IMR-90 (cell line): ENCODE measurements around the gene SLC8A1. TPM values are rescaled to one million over a fixed set of nuclear protein-coding genes. Genes with fewer than 3 reads are reported as not detected.

Source experiments
- ATAC-seq: fragments of 200-7000 bp; cut with Tn5 transposase; 2 replicates; pipeline ENCODE4 v1.9.1; 2020; ENCODE audit warnings: low read depth, mild to moderate bottlenecking, moderate library complexity
- BruUV-seq: library from RNA; stranded (reverse); fragments of 400-500 nt; replicated peaks from 2 replicates; lab custom pipeline; 2021; lab: Mats Ljungman, UMichigan
- CTCF ChIA-PET: fragments of 300-600 bp; formaldehyde crosslinking; extraction: SDS; loops from one replicate; lab custom pipeline; 2021; ENCODE audit warnings: antibody characterized with exemption; lab: Yijun Ruan, JAX
- POLR2A ChIA-PET: fragments of 300-600 bp; sonication (Branson Sonifier 250); formaldehyde crosslinking; loops from one replicate; lab custom pipeline; 2022; ENCODE audit warnings: antibody characterized with exemption; ENCODE audit not compliant: unreplicated experiment; lab: Charles Lee
- DNase-seq: peaks from one replicate; pipeline ENCODE4 v3.0.0; 2013
- H2AFZ ChIP-seq: replicated peaks from 2 replicates; pipeline ENCODE3; 2013; ENCODE audit warnings: low read length, mild to moderate bottlenecking; ENCODE audit not compliant: poor library complexity
- H2AK5ac ChIP-seq: 2 replicates; pipeline ENCODE4 v1.6.1; 2013; ENCODE audit warnings: low read depth, low read length, inconsistent platforms
- H2AK9ac ChIP-seq: replicated peaks from 2 replicates; pipeline ENCODE3; 2013; ENCODE audit warnings: mild to moderate bottlenecking, low read depth, low read length, moderate library complexity; ENCODE audit not compliant: poor library complexity
- H2BK120ac ChIP-seq: 2 replicates; pipeline ENCODE4 v1.6.1; 2013; ENCODE audit warnings: low read depth, low read length, inconsistent platforms
- H2BK15ac ChIP-seq: 3 replicates; pipeline ENCODE4 v1.6.1; 2013; ENCODE audit warnings: low read depth, low read length, inconsistent platforms
- H2BK20ac ChIP-seq: 2 replicates; pipeline ENCODE4 v1.6.1; 2013; ENCODE audit warnings: low read depth, mild to moderate bottlenecking, inconsistent platforms, low read length, moderate library complexity
- H2BK5ac ChIP-seq: 2 replicates; pipeline ENCODE4 v1.6.1; 2013; ENCODE audit warnings: mild to moderate bottlenecking, low read depth, low read length, inconsistent platforms; ENCODE audit not compliant: poor library complexity, severe bottlenecking
- H3K14ac ChIP-seq: replicated peaks from 2 replicates; pipeline ENCODE4 v1.6.1; 2013; ENCODE audit warnings: low read depth, low read length, inconsistent platforms
- H3K18ac ChIP-seq: 2 replicates; pipeline ENCODE4 v1.6.1; 2013; ENCODE audit warnings: low read depth, low read length, control low read depth
- H3K23ac ChIP-seq: 2 replicates; pipeline ENCODE4 v1.6.1; 2013; ENCODE audit warnings: low read depth, low read length, inconsistent platforms
- H3K27ac ChIP-seq: 2 replicates; pipeline ENCODE4 v1.5.1; 2013; ENCODE audit warnings: mild to moderate bottlenecking, control low read depth, low read length; ENCODE audit not compliant: insufficient read depth
- H3K27me3 ChIP-seq: 2 replicates; pipeline ENCODE4 v1.6.1; 2013; ENCODE audit warnings: low read length; ENCODE audit not compliant: control insufficient read depth, insufficient read depth
- H3K36me3 ChIP-seq: 2 replicates; pipeline ENCODE4 v1.6.1; 2013; ENCODE audit warnings: low read length, mixed read lengths; ENCODE audit not compliant: control insufficient read depth, insufficient read depth
- H3K4ac ChIP-seq: 2 replicates; pipeline ENCODE4 v1.6.1; 2013; ENCODE audit warnings: low read depth, low read length, inconsistent platforms
- H3K4me1 ChIP-seq: 2 replicates; pipeline ENCODE4 v1.6.1; 2013; ENCODE audit warnings: low read length, mixed read lengths; ENCODE audit not compliant: control insufficient read depth, insufficient read depth
- H3K4me2 ChIP-seq: 2 replicates; pipeline ENCODE4 v1.6.1; 2013; ENCODE audit warnings: low read depth, mild to moderate bottlenecking, control low read depth, low read length, moderate library complexity
- H3K4me3 ChIP-seq: 2 replicates; pipeline ENCODE4 v1.5.1; 2013; ENCODE audit warnings: low read depth, mild to moderate bottlenecking, control low read depth, low read length, moderate library complexity; ENCODE audit not compliant: insufficient read depth
- H3K56ac ChIP-seq: 2 replicates; pipeline ENCODE4 v1.6.1; 2013; ENCODE audit warnings: low read length, inconsistent platforms; ENCODE audit not compliant: insufficient read depth; ENCODE audit errors: extremely low read depth
- H3K79me1 ChIP-seq, 2 experiments: 2 replicates each; pipeline ENCODE4 v1.6.1; 2013; ENCODE audit warnings: low read length in 2 of 2, inconsistent platforms in 1 of 2, low read depth in 1 of 2
- H3K9ac ChIP-seq: 2 replicates; pipeline ENCODE4 v1.6.1; 2013; ENCODE audit warnings: low read depth, low read length, control low read depth
- H3K9me1 ChIP-seq: 2 replicates; pipeline ENCODE4 v1.6.1; 2013; ENCODE audit warnings: low read length, inconsistent platforms; ENCODE audit not compliant: insufficient read depth
- H3K9me3 ChIP-seq: 2 replicates; pipeline ENCODE4 v1.6.1; 2013; ENCODE audit warnings: low read length; ENCODE audit not compliant: control insufficient read depth, insufficient read depth
- H4K20me1 ChIP-seq: 2 replicates; pipeline ENCODE4 v1.6.1; 2013; ENCODE audit warnings: low read length, inconsistent platforms; ENCODE audit not compliant: insufficient read depth
- H4K5ac ChIP-seq: 2 replicates; pipeline ENCODE4 v1.6.1; 2013; ENCODE audit warnings: mild to moderate bottlenecking, low read depth, low read length, control low read depth
- H4K8ac ChIP-seq, 2 experiments: 2 replicates each; pipeline ENCODE4 v1.6.1; 2013; ENCODE audit warnings: low read depth in 2 of 2, low read length in 2 of 2, control low read depth in 1 of 2, inconsistent platforms in 1 of 2
- H4K91ac ChIP-seq: 2 replicates; pipeline ENCODE4 v1.6.1; 2013; ENCODE audit warnings: low read depth, low read length, inconsistent platforms; ENCODE audit not compliant: insufficient read depth
- BHLHE40 ChIP-seq: fragments of 150-350 bp; IDR thresholded peaks from 2 replicates; pipeline ENCODE4 v1.6.1; 2016; ENCODE audit warnings: mild to moderate bottlenecking, low read depth, low read length
- CEBPB ChIP-seq: IDR thresholded peaks from 2 replicates; pipeline ENCODE4 v1.6.1; 2012; ENCODE audit warnings: low read depth, low read length, improper control_type of control experiment
- CHD1 ChIP-seq: IDR thresholded peaks from 2 replicates; pipeline ENCODE4 v1.6.1; 2012; ENCODE audit warnings: low read depth, low read length, improper control_type of control experiment
- CTCF ChIP-seq: conservative IDR thresholded peaks from 2 replicates; pipeline ENCODE4 v1.5.1; 2012; ENCODE audit warnings: mild to moderate bottlenecking, low read depth, low read length, improper control_type of control experiment
- ELK1 ChIP-seq: fragments of 150-350 bp; IDR thresholded peaks from 2 replicates; pipeline ENCODE4 v1.6.1; 2016; ENCODE audit warnings: low read depth, mild to moderate bottlenecking, low read length, moderate library complexity, borderline replicate concordance
- FOS ChIP-seq: fragments of 150-350 bp; IDR thresholded peaks from 2 replicates; pipeline ENCODE4 v1.6.1; 2016; ENCODE audit warnings: low read depth, low read length
- MAZ ChIP-seq: IDR thresholded peaks from 2 replicates; pipeline ENCODE4 v1.6.1; 2012; ENCODE audit warnings: low read depth, mild to moderate bottlenecking, low read length, improper control_type of control experiment, moderate library complexity, borderline replicate concordance
- MXI1 ChIP-seq: IDR thresholded peaks from 2 replicates; pipeline ENCODE4 v1.6.1; 2012; ENCODE audit warnings: low read depth, mild to moderate bottlenecking, low read length, moderate library complexity, borderline replicate concordance
- NFE2L2 ChIP-seq: fragments of 150-350 bp; IDR thresholded peaks from 2 replicates; pipeline ENCODE4 v1.6.1; 2016; ENCODE audit warnings: low read depth, mild to moderate bottlenecking, low read length
- POLR2A ChIP-seq: IDR thresholded peaks from 2 replicates; pipeline ENCODE4 v1.6.1; 2012; ENCODE audit warnings: mild to moderate bottlenecking, low read depth, low read length
- RAD21 ChIP-seq: IDR thresholded peaks from 2 replicates; pipeline ENCODE4 v1.6.1; 2012; ENCODE audit warnings: low read length, improper control_type of control experiment
- RCOR1 ChIP-seq: IDR thresholded peaks from 2 replicates; pipeline ENCODE4 v1.6.1; 2012; ENCODE audit warnings: mild to moderate bottlenecking, low read length, improper control_type of control experiment; ENCODE audit not compliant: insufficient replicate concordance
- RFX5 ChIP-seq: IDR thresholded peaks from 2 replicates; pipeline ENCODE4 v1.8.0; 2012; ENCODE audit warnings: low read depth, mild to moderate bottlenecking, low read length, moderate library complexity
- SMC3 ChIP-seq: fragments of 150-350 bp; IDR thresholded peaks from 2 replicates; pipeline ENCODE4 v1.6.1; 2016; ENCODE audit warnings: low read depth, mild to moderate bottlenecking, antibody characterized with exemption, low read length, moderate library complexity
- USF2 ChIP-seq: fragments of 150-350 bp; IDR thresholded peaks from 2 replicates; pipeline ENCODE4 v1.6.1; 2017; ENCODE audit warnings: mild to moderate bottlenecking, antibody characterized with exemption, low read length, low read depth
- WGBS, 2 experiments: methylation state at CpG; one replicate each; pipeline versions ENCODE4 v1.1.5 to v1.1.7; 2013; ENCODE audit warnings: missing lambda C conversion rate in 2 of 2; ENCODE audit not compliant: insufficient read length in 1 of 2; ENCODE audit errors: extremely low coverage in 2 of 2; 5-methylcytosine and 5-hydroxymethylcytosine counted together
- dilution Hi-C: fragments of 300-500 bp; cut with HindIII; formaldehyde crosslinking; loops from one replicate; pipeline ENCODE4 v1.14.3; 2018; ENCODE audit warnings: low sequenced_read_pairs; ENCODE audit not compliant: unreplicated experiment
- in situ Hi-C: fragments of 300-500 bp; cut with MboI; formaldehyde crosslinking; loops from 3 replicates; pipeline ENCODE4 v1.14.3; 2019; ENCODE audit warnings: low sequenced_read_pairs, inconsistent platforms, mixed read lengths
- intact Hi-C: fragments of 100-400 bp; cut with micrococcal nuclease; formaldehyde crosslinking; loops from 2 replicates; pipeline ENCODE4 v1.10.0; 2022
- polyA plus RNA-seq, 3 experiments: library from polyadenylated mRNA; depleted of rRNA; stranded (reverse); fragments of >200 nt; gene quantifications; 2 replicates each; pipeline ENCODE4 v1.2.3, GENCODE V29; 2012; ENCODE audit warnings: low replicate concordance in 1 of 3
- total RNA-seq: library from RNA; depleted of rRNA; stranded (reverse); fragments of >200 nt; gene quantifications from 2 replicates; pipeline ENCODE4 v1.2.3, GENCODE V29; 2012

The SLC8A1 gene
- total and polyA plus RNA-seq, 2 of the 4 experiments (the other 2 are of a cell fraction) = 7.7 to 57.0 TPM

- ChIA-PET POLR2A (no interaction called here), CTCF (no interaction called here)
- H3K23ac ChIP-seq = no peak overlapping the region
- no peak for DNase-seq
- intact Hi-C loops = no loop called here
- H2AK5ac ChIP-seq = no peak overlapping the region
- no peak overlapping the region for H2BK20ac ChIP-seq
- no peak overlapping the region for H3K4me2 ChIP-seq
- H3K27ac ChIP-seq = no peak overlapping the region
- no peak overlapping the region for H2BK15ac ChIP-seq
- no peak overlapping the region for H2AK9ac ChIP-seq
- H3K27me3 ChIP-seq = no peaks in the 10 kb centered on the region
- no peak overlapping the region for H2AFZ ChIP-seq
- H2BK120ac ChIP-seq = no peak overlapping the region
- no peaks in the 10 kb centered on the region for H3K4me1 ChIP-seq
- no peaks in the 10 kb centered on the region for H3K36me3 ChIP-seq
- no peak overlapping the region for H3K4ac ChIP-seq
- H3K14ac ChIP-seq = no peak overlapping the region
- dilution Hi-C loops = no loop called here
- H3K9me1 ChIP-seq = no peaks in the 10 kb centered on the region
- H4K20me1 ChIP-seq = no peaks in the 10 kb centered on the region
- H3K56ac ChIP-seq = no peak overlapping the region
- no peak overlapping the region for H4K91ac ChIP-seq
- no peaks in the 10 kb centered on the region for H3K79me1 ChIP-seq
- H3K18ac ChIP-seq = no peak overlapping the region
- H2BK5ac ChIP-seq = no peak overlapping the region
- H4K5ac ChIP-seq = no peak overlapping the region
- no peak overlapping the region for H3K4me3 ChIP-seq
- no peaks in the 10 kb centered on the region for H3K9me3 ChIP-seq
- in situ Hi-C loops = no loop called here
- no peak overlapping the region for H4K8ac ChIP-seq
- no CpG with 5 or more reads among the region's 5 CpGs for WGBS, 2 experiments
- no TSS peak for BruUV-seq
- no peak for ATAC-seq
- H3K9ac ChIP-seq = no peak overlapping the region
- TF ChIP-seq RCOR1 = no peak
- TF ChIP-seq CEBPB = no peak
- TF ChIP-seq NFE2L2 = no peak
- no peak for TF ChIP-seq USF2
- no peak for TF ChIP-seq ELK1
- no peak for TF ChIP-seq POLR2A
- TF ChIP-seq MXI1 = no peak
- no peak for TF ChIP-seq MAZ
- no peak for TF ChIP-seq SMC3
- no peak for TF ChIP-seq CHD1
- no peak for TF ChIP-seq BHLHE40
- no peak for TF ChIP-seq RAD21
- no peak for TF ChIP-seq FOS
- TF ChIP-seq CTCF = no peak
- no peak for TF ChIP-seq RFX5
Measured at GRCh38 chr2:40470822-40471813, 19.2 kb upstream of the SLC8A1 start.
